A549 (cell line): ENCODE data around the gene ILRUN.

ENCODE experiments used
- EHMT2 ChIP-seq: fragments of 200-600 bp; sonication (generic); IDR thresholded peaks from 2 replicates; pipeline ENCODE4 v1.6.1; 2016; ENCODE audit warnings: antibody characterized with exemption, low read depth, mild to moderate bottlenecking, moderate library complexity
- POLR2A ChIP-seq: IDR thresholded peaks from 2 replicates; pipeline ENCODE4 v1.6.1; 2012; ENCODE audit warnings: mild to moderate bottlenecking, low read length
- POLR2AphosphoS2 ChIP-seq: conservative IDR thresholded peaks from 2 replicates; pipeline ENCODE4 v1.6.1; 2012; ENCODE audit warnings: low read length, improper control_type of control experiment, inconsistent platforms
- RFX5 ChIP-seq: fragments of 450-650 bp; IDR thresholded peaks from 2 replicates; pipeline ENCODE4 v1.7.1; 2014; ENCODE audit warnings: antibody characterized with exemption, mild to moderate bottlenecking, moderate library complexity
- ZNF302 ChIP-seq: fragments of 250-450 bp; sonication (Bioruptor Pico); IDR thresholded peaks from 2 replicates; pipeline ENCODE4 v1.9.0; 2021; ENCODE audit warnings: inconsistent platforms, mild to moderate bottlenecking, moderate library complexity
- ZSCAN20 ChIP-seq: fragments of 250-450 bp; sonication (Bioruptor Pico); IDR thresholded peaks from 2 replicates; pipeline ENCODE4 v1.8.0; 2022; ENCODE audit warnings: mild to moderate bottlenecking, moderate library complexity
- TF ChIP-seq, protein P1 (sequence below): fragments of >200 bp; sonication (Bioruptor Twin); formaldehyde crosslinking; IDR thresholded peaks from 3 replicates; pipeline ENCODE4 v1.5.1; 2016
- TF ChIP-seq, protein P2 (sequence below): IDR thresholded peaks from 2 replicates; pipeline ENCODE4 v1.6.1; 2012
- TF ChIP-seq, protein P3 (sequence below): fragments of 150-350 bp; IDR thresholded peaks from 2 replicates; pipeline ENCODE4 v1.6.1; 2014; ENCODE audit warnings: low read depth, mild to moderate bottlenecking, low read length

DNA sequence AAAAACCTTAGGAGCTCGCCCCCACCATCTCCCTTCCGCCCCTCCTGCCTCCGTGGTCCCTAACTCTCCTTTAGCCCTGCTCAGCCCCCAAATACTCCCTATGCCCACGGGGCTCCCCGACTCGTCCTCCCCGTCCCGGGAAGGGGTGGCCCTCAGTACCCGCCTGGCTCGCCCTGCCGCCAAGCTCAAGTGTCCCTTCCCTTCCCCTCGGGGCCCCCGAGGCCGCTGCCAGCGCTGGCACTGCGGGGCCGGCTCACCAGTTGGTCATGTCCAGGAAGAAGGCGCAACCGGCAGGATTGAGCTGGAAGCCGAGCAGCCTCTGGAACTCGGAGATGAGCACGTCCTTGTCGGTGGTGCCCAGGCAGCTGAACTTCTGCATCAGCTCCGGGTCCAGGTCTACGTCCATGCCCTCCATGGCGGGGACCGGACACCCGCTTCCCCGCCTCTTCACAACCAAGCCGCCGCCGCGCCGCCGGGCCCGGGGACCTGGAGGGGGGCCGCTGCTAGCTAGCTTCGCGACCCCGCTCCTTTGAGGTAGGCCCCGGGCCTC lies 303 bp downstream of the ILRUN start:
- TF ChIP-seq, protein P1, sequence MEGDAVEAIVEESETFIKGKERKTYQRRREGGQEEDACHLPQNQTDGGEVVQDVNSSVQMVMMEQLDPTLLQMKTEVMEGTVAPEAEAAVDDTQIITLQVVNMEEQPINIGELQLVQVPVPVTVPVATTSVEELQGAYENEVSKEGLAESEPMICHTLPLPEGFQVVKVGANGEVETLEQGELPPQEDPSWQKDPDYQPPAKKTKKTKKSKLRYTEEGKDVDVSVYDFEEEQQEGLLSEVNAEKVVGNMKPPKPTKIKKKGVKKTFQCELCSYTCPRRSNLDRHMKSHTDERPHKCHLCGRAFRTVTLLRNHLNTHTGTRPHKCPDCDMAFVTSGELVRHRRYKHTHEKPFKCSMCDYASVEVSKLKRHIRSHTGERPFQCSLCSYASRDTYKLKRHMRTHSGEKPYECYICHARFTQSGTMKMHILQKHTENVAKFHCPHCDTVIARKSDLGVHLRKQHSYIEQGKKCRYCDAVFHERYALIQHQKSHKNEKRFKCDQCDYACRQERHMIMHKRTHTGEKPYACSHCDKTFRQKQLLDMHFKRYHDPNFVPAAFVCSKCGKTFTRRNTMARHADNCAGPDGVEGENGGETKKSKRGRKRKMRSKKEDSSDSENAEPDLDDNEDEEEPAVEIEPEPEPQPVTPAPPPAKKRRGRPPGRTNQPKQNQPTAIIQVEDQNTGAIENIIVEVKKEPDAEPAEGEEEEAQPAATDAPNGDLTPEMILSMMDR: no peak
- TF ChIP-seq ZSCAN20 (CRISPR knock-in tag) (no peak), POLR2A (no peak), RFX5 (no peak), EHMT2 (no peak), POLR2AphosphoS2 (no peak), ZNF302 (CRISPR knock-in tag) (no peak)
- TF ChIP-seq, protein P2, sequence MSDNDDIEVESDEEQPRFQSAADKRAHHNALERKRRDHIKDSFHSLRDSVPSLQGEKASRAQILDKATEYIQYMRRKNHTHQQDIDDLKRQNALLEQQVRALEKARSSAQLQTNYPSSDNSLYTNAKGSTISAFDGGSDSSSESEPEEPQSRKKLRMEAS: no peak
- TF ChIP-seq, protein P3, sequence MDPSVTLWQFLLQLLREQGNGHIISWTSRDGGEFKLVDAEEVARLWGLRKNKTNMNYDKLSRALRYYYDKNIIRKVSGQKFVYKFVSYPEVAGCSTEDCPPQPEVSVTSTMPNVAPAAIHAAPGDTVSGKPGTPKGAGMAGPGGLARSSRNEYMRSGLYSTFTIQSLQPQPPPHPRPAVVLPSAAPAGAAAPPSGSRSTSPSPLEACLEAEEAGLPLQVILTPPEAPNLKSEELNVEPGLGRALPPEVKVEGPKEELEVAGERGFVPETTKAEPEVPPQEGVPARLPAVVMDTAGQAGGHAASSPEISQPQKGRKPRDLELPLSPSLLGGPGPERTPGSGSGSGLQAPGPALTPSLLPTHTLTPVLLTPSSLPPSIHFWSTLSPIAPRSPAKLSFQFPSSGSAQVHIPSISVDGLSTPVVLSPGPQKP: no peak
